PFSK-1 (cell line): ENCODE results near the gene PRDX5.

Experiments
- FOXP2 ChIP-seq: optimal IDR thresholded peaks from 2 replicates; pipeline ENCODE3; 2011; ENCODE audit warnings: borderline replicate concordance, control low read depth, inconsistent platforms; ENCODE audit not compliant: insufficient read depth; ENCODE audit errors: extremely low read length, extremely low read depth
- POLR2AphosphoS5 ChIP-seq: IDR thresholded peaks from 2 replicates; pipeline ENCODE4 v1.6.1; 2012; ENCODE audit warnings: low read depth, mild to moderate bottlenecking, control low read depth, low read length, moderate library complexity
- SIN3A ChIP-seq: IDR thresholded peaks from 2 replicates; pipeline ENCODE4 v1.6.1; 2012; ENCODE audit warnings: mild to moderate bottlenecking, low read length, moderate library complexity, borderline replicate concordance; ENCODE audit not compliant: insufficient read depth
- TAF1 ChIP-seq: IDR thresholded peaks from 2 replicates; pipeline ENCODE4 v1.6.1; 2012; ENCODE audit warnings: low read length, control low read depth, borderline replicate concordance; ENCODE audit not compliant: insufficient read depth
- TF ChIP-seq, protein P1 (sequence below), 2 experiments: IDR thresholded peaks; 2 replicates each; pipeline versions ENCODE4 v1.6.1 to v1.8.0; 2011 to 2012; ENCODE audit warnings: low read depth in 2 of 2, low read length in 2 of 2, control low read depth in 1 of 2, inconsistent platforms in 1 of 2, mild to moderate bottlenecking in 1 of 2, moderate library complexity in 1 of 2; ENCODE audit not compliant: insufficient read depth in 1 of 2

PRDX5 gene

DNA sequence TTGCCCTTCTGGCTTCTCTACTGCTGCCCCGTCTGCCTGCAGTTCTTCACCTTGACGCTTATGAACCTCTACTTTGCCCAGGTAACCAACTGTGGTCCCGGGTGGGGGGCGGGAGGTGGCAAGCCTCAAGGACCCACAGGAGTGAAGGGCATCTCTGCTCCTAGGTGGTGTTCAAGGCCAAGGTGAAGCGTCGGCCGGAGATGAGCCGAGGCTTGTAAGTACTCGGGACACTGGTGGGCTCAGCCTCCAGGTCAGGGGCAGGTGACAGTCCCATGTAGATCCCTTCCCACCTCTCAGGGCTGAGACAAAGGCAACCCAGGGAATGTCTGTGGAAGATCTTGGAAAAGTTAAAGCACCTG is 31.1 kb upstream of the PRDX5 start:
- TF ChIP-seq FOXP2 (no peak), POLR2AphosphoS5 (no peak), TAF1 (no peak), SIN3A (no peak)
- TF ChIP-seq, protein P1, sequence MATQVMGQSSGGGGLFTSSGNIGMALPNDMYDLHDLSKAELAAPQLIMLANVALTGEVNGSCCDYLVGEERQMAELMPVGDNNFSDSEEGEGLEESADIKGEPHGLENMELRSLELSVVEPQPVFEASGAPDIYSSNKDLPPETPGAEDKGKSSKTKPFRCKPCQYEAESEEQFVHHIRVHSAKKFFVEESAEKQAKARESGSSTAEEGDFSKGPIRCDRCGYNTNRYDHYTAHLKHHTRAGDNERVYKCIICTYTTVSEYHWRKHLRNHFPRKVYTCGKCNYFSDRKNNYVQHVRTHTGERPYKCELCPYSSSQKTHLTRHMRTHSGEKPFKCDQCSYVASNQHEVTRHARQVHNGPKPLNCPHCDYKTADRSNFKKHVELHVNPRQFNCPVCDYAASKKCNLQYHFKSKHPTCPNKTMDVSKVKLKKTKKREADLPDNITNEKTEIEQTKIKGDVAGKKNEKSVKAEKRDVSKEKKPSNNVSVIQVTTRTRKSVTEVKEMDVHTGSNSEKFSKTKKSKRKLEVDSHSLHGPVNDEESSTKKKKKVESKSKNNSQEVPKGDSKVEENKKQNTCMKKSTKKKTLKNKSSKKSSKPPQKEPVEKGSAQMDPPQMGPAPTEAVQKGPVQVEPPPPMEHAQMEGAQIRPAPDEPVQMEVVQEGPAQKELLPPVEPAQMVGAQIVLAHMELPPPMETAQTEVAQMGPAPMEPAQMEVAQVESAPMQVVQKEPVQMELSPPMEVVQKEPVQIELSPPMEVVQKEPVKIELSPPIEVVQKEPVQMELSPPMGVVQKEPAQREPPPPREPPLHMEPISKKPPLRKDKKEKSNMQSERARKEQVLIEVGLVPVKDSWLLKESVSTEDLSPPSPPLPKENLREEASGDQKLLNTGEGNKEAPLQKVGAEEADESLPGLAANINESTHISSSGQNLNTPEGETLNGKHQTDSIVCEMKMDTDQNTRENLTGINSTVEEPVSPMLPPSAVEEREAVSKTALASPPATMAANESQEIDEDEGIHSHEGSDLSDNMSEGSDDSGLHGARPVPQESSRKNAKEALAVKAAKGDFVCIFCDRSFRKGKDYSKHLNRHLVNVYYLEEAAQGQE (IDR thresholded peaks at IDR 0.05; ENCODE audit: insufficient read depth in 1 of 2, low read depth in 2 of 2, low read length in 2 of 2), result no peak

DNA sequence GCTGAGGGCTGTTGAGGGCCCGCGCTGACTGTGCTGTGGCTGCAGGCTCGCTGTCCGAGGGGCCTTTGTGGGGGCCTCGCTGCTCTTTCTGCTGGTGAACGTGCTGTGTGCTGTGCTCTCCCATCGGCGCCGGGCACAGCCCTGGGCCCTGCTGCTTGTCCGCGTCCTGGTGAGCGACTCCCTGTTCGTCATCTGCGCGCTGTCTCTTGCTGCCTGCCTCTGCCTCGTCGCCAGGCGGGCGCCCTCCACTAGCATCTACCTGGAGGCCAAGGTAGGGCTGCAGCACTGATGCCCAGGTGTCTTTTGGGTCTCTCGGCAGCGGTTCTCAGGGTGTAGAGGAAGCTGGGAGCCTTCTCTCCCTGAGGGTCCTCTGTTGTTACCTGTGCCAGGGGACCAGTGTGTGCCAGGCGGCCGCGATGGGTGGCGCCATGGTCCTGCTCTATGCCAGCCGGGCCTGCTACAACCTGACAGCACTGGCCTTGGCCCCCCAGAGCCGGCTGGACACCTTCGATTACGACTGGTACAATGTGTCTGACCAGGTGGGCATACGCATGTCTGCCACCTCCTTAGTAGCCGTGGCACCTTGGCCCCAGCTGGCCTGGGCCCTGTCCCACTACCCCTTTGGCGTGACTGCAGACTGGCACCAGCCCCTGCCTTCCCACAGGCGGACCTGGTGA is 30.1 kb upstream of the PRDX5 start:
- no peak for TF ChIP-seq POLR2AphosphoS5

DNA sequence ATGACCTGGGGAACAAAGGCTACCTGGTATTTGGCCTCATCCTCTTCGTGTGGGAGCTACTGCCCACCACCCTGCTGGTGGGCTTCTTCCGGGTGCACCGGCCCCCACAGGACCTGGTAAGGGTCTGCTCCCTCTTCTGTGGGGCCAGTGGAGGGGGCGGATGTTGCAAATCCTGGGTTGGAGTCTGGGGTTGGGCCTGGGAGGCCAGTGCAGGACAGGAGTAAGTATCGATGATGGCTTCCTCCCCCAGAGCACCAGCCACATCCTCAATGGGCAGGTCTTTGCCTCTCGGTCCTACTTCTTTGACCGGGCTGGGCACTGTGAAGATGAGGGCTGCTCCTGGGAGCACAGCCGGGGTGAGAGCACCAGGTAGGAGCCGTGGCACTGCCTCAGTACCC is 29.6 kb upstream of the PRDX5 start:
- TF ChIP-seq FOXP2 (no peak), SIN3A (no peak), TAF1 (no peak), POLR2AphosphoS5 (no peak)
- TF ChIP-seq, protein P1 (IDR thresholded peaks at IDR 0.05; ENCODE audit: insufficient read depth in 1 of 2, low read depth in 2 of 2, low read length in 2 of 2), result no peak

DNA sequence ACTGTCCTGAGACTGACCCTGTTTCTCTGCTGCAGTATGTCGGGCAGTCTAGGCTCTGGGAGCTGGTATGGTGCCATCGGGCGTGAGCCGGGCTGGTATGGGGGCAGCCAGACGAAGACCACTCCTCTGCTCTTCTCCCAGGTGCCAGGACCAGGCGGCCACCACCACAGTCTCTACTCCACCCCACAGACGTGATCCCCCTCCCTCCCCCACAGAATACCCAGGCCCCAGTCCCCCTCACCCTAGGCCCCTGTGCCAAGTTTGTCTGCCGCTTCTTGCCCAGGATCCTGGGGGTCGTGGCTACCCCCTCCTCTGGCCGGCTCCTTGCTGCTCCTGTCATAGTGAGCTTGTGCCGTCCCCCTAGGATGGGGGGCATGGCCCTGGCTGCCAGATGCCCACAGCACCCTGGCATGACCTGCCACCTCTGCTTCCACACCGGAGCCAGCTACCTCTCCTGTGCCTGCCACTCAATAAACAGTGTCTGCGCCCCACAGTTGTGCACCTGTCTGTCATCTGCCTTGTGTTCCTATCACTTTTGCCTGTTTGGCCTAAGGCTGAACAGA is 28.8 kb upstream of the PRDX5 start:
- TF ChIP-seq FOXP2 (no peak), SIN3A (no peak), TAF1 (no peak), POLR2AphosphoS5 (no peak)
- TF ChIP-seq, protein P1 (IDR thresholded peaks at IDR 0.05; ENCODE audit: insufficient read depth in 1 of 2, low read depth in 2 of 2, low read length in 2 of 2), result no peak

DNA sequence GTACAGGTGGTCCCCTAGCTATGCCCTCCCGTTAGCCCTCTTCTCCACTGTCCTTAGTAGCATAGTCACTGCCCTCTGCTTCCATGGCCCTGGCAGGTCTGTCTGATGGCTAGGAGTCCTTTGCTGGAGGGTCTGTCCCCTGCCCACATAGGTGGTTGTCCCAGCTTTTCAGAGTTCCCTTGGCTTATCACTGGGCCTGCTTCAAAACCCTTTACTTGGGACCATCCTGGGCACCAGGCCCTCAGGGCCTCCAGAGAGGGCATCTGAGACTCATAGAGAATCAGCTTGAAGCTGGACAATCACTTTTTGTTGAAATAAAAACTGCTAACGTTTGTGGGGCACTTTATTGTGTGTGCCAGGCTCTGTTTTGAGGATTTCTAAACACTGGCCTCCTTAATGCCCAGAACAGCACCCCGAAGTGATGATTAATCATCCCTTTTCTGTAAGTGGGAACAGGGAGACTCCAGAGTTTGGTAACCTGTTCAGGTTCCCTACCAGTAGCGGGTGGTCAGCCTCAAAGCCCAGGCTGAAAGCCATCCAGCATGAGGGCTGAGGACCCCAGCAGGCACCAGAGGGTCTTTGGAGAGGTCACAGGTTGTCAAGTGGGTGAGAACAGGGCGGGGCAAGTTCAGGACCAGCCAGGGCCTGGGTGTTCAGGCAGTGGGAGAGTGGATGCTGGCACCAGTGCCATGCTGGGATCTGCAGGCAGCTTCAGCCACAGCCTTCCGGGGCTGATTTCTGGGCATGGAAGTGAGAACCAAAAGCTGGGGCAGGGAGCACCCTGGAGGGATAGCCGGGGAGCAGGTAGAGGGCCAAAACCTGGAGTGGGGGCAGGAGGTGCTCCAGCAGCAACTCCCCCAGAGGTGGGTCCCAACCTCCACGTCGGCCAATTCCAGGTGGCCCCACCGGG is 27.3 kb upstream of the PRDX5 start:
- no peak for TF ChIP-seq SIN3A
- TF ChIP-seq POLR2AphosphoS5, result no peak
- TF ChIP-seq, protein P1 (IDR thresholded peaks at IDR 0.05; ENCODE audit: insufficient read depth in 1 of 2, low read depth in 2 of 2, low read length in 2 of 2), result no peak
- no peak for TF ChIP-seq TAF1
- no peak for TF ChIP-seq FOXP2
